Neuron (in vitro differentiated cells): ENCODE data around the gene TRPM8.

Source experiments
- H2AFZ ChIP-seq: one replicate; pipeline ENCODE4 v1.6.1; 2013; ENCODE audit warnings: low read depth, mild to moderate bottlenecking, inconsistent platforms, low read length, moderate library complexity
- H3K27me3 ChIP-seq: one replicate; pipeline ENCODE4 v1.6.1; 2013; ENCODE audit warnings: low read length; ENCODE audit not compliant: insufficient read depth
- H3K36me3 ChIP-seq: one replicate; pipeline ENCODE4 v1.6.1; 2013; ENCODE audit warnings: low read length; ENCODE audit not compliant: insufficient read depth
- H3K4me1 ChIP-seq: one replicate; pipeline ENCODE4 v1.6.1; 2013; ENCODE audit warnings: low read length; ENCODE audit not compliant: insufficient read depth
- H3K4me3 ChIP-seq: 2 replicates; pipeline ENCODE4 v1.5.1; 2013; ENCODE audit warnings: mild to moderate bottlenecking, low read length, moderate library complexity
- H3K9me3 ChIP-seq: one replicate; pipeline ENCODE4 v1.6.1; 2013; ENCODE audit warnings: low read length

The TRPM8 gene

DNA sequence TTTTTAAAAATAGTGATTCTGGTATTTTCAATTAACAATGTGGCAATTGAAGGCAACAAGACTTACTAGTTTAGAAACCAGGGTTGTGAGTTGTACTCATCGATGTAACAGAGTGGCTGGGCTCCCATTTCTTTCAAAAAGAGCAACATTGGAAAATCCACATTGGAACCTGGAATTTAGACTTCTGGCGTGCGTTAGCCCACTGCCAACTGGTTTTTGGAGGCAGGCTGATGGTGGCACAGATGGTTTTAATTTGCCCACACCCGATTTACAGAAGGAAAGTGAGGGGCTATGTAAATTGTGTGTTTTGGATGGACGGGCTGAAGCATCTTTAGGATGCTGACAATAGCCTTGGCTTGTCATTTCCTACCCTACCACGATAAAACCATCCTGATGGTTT is 66.3 kb downstream of the TRPM8 start:
- no peaks in the 10 kb centered on the region for H3K4me1 ChIP-seq

GRCh38 chr2:233988581-233988980 is 71.4 kb downstream of the TRPM8 start:
- H2AFZ ChIP-seq, result no peak overlapping the region
- H3K36me3 ChIP-seq, result no peaks in the 10 kb centered on the region
- H3K27me3 ChIP-seq, result peaks cover 3% of the 10 kb centered on the region
- no peaks in the 10 kb centered on the region for H3K4me1 ChIP-seq
- H3K4me3 ChIP-seq, result no peak overlapping the region
- H3K9me3 ChIP-seq, result no peaks in the 10 kb centered on the region

More for the DNA sequence above, 66.3 kb downstream of the TRPM8 start:
- Histone ChIP-seq H3K27me3 (peaks cover 3% of the 10 kb centered on the region), H3K36me3 (no peaks in the 10 kb centered on the region), H3K9me3 (no peaks in the 10 kb centered on the region), H3K4me3 (no peak overlapping the region), H2AFZ (no peak overlapping the region)

DNA sequence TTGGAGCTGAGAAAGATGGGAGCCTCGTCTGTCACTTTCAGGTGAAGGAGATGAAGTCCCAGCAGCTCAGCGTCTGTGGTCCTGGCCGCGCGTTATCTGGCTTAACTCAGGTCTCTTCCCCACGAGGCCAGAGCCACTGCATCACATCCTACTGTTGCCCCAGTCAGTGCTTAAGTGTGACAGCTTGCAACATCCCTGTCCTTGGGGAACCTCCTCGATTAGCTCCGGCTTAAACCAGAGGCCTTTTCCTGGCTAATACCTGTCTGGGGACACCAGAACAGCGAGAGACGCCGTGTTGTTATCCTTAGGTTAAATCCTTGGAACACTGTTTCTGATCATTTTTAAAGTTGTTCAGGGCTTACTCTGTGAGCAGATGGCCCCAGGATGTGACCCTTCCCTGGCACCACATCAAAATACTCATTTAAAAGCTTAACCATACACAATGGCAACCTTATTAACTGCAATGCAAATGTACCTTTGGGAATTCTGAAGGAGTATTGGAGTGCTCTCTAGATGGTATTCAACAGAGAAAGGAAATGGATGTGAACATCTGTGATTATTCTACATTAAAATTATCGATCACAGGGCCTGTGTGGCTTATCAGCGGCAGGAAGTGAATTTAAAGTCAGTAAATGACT is 72.2 kb downstream of the TRPM8 start:
- H3K4me3 ChIP-seq, result no peak overlapping the region
- H2AFZ ChIP-seq, result no peak overlapping the region
- no peaks in the 10 kb centered on the region for H3K9me3 ChIP-seq
- H3K27me3 ChIP-seq, result peaks cover 3% of the 10 kb centered on the region
- no peaks in the 10 kb centered on the region for H3K4me1 ChIP-seq
- no peaks in the 10 kb centered on the region for H3K36me3 ChIP-seq

- Histone ChIP-seq H3K36me3 (no peaks in the 10 kb centered on the region), H3K27me3 (peaks cover 3% of the 10 kb centered on the region), H3K4me1 (no peaks in the 10 kb centered on the region), H3K4me3 (no peak overlapping the region), H3K9me3 (no peaks in the 10 kb centered on the region), H2AFZ (no peak overlapping the region)
Measured at GRCh38 chr2:233990261-233990798, 73.2 kb downstream of the TRPM8 start.

GRCh38 chr2:233991196-233991595 is 74.0 kb downstream of the TRPM8 start:
- H3K9me3 ChIP-seq, result no peaks in the 10 kb centered on the region
- H3K4me3 ChIP-seq, result no peak overlapping the region
- no peaks in the 10 kb centered on the region for H3K4me1 ChIP-seq
- H3K36me3 ChIP-seq, result no peaks in the 10 kb centered on the region
- H3K27me3 ChIP-seq, result peaks cover 3% of the 10 kb centered on the region
- no peak overlapping the region for H2AFZ ChIP-seq

DNA sequence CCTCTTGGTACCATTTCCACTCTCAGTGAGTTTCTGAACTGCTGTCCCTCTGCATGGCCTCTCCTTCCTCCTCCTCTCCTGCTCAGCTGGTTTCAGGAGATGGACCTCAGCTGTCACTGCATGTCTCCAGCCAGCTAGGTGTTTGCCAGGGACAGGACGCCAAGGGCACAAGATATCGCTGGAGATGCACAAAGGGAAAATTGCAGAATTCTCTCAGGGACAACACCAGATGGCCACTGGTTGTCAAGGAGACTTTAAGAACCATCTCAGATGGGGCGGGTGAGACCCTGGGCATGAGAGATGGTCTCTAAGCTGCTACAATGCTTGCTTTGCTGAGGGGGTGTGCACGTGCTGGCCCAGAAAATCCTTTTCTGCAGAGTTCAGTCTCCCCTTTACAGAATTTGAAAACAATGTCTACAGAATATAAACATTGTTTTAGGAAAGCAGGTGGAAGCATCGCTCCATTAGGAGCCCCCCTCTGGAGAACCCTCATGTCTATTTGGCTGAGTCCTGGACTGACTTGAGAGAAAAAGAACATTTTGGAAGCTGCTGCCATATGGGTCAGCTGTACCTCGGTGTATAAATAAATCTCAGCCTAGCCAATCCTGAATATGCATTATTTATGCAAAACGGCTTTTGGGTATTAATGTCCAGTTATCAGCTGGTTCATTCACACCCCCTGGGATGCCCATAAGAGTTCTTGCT is 75.5 kb downstream of the TRPM8 start:
- H3K9me3 ChIP-seq, result no peaks in the 10 kb centered on the region
- H3K4me1 ChIP-seq, result no peaks in the 10 kb centered on the region
- H3K4me3 ChIP-seq, result no peak overlapping the region
- H2AFZ ChIP-seq, result no peak overlapping the region
- no peaks in the 10 kb centered on the region for H3K36me3 ChIP-seq
- peaks cover 3% of the 10 kb centered on the region for H3K27me3 ChIP-seq

GRCh38 chr2:233993461-233993860 is 76.3 kb downstream of the TRPM8 start:
- Histone ChIP-seq H2AFZ (no peak overlapping the region), H3K9me3 (no peaks in the 10 kb centered on the region), H3K27me3 (no peaks in the 10 kb centered on the region), H3K4me1 (no peaks in the 10 kb centered on the region), H3K4me3 (no peak overlapping the region), H3K36me3 (no peaks in the 10 kb centered on the region)

DNA sequence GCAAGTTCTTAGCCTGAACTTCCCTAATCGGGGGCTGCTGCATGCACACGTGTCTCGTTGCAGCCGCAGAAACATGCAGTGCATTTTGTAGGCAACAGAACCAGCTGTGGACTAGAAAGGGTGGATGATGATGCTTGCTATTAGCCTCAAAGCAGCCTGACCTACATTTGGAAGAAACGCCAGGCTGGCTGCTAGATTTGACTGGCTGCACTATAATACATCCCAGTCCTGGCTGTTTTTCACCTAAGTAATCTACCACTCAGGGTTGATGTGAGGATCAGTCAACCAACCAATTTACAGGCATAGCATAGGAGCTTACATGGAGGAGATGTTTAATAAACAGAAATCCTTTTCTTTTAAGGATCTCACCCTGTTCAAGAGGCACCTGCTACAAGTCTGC is 77.0 kb downstream of the TRPM8 start:
- Histone ChIP-seq H3K9me3 (no peaks in the 10 kb centered on the region), H3K4me1 (no peaks in the 10 kb centered on the region), H2AFZ (no peak overlapping the region), H3K36me3 (no peaks in the 10 kb centered on the region), H3K4me3 (no peak overlapping the region), H3K27me3 (no peaks in the 10 kb centered on the region)

GRCh38 chr2:233996000-233996399 is 78.8 kb downstream of the TRPM8 start:
- no peaks in the 10 kb centered on the region for H3K36me3 ChIP-seq
- H3K4me3 ChIP-seq, result no peak overlapping the region
- no peaks in the 10 kb centered on the region for H3K27me3 ChIP-seq
- H3K4me1 ChIP-seq, result no peaks in the 10 kb centered on the region
- H2AFZ ChIP-seq, result no peak overlapping the region
- H3K9me3 ChIP-seq, result no peaks in the 10 kb centered on the region

GRCh38 chr2:233996461-233996860 is 79.3 kb downstream of the TRPM8 start:
- Histone ChIP-seq H2AFZ (no peak overlapping the region), H3K27me3 (no peaks in the 10 kb centered on the region), H3K9me3 (no peaks in the 10 kb centered on the region), H3K4me1 (no peaks in the 10 kb centered on the region), H3K36me3 (no peaks in the 10 kb centered on the region), H3K4me3 (no peak overlapping the region)

DNA sequence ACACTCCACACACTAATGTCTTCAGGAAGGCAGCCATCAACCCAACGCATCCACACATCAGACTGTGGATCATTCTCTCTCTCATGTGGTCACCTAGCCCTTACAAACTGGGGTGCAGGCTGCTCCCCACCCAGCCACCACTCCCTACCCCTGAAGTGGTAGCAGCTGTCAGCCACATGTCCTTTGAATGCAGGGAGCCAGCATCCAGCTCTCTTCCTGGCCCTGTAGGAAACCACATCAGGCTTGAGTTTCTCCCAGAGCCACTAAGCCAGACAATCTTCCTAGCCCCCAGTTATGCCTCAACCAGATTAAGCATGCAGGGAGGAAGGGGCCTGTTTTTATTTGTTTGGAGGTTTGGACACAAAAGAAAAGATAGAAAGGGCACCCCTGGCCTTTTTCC is 80.5 kb downstream of the TRPM8 start:
- Histone ChIP-seq H3K9me3 (no peaks in the 10 kb centered on the region), H3K4me3 (no peak overlapping the region), H3K27me3 (peaks cover 3% of the 10 kb centered on the region), H3K36me3 (no peaks in the 10 kb centered on the region), H3K4me1 (no peaks in the 10 kb centered on the region), H2AFZ (no peak overlapping the region)

DNA sequence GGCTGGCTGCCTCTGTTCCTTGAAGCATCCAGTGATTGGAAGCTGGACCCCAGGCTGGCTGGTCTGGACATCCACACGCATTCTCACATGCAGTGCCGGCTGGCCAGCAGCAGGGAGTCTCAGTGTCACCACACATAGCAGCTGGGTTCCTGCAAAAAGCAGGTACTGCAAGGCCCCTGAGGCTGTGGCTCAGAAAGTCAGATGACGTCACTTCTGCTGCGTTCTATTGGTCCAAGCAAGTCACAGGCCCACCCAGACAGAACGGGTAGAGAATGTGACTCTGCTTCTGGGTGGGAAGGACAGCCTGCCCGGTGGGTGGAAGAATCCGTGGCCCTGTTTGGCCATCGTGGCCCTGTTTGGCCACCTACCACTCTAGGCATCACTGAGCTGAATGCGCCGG is 82.0 kb downstream of the TRPM8 start:
- Histone ChIP-seq H3K4me1 (no peaks in the 10 kb centered on the region), H3K27me3 (peaks cover 3% of the 10 kb centered on the region), H3K4me3 (no peak overlapping the region), H2AFZ (no peak overlapping the region), H3K9me3 (no peaks in the 10 kb centered on the region), H3K36me3 (no peaks in the 10 kb centered on the region)

- H2AFZ ChIP-seq, result no peak overlapping the region
- H3K4me1 ChIP-seq, result no peaks in the 10 kb centered on the region
- H3K4me3 ChIP-seq, result no peak overlapping the region
- no peaks in the 10 kb centered on the region for H3K9me3 ChIP-seq
- peaks cover 3% of the 10 kb centered on the region for H3K27me3 ChIP-seq
- H3K36me3 ChIP-seq, result no peaks in the 10 kb centered on the region
Measured at GRCh38 chr2:234001380-234002160, 84.4 kb downstream of the TRPM8 start.
